ENCODE results near the gene LEP. TPM values are rescaled to one million over a fixed set of nuclear protein-coding genes. Genes with fewer than 3 reads are reported as not detected.

The LEP gene
- total RNA-seq, 2 experiments from 2014 or later: not detected

GRCh38 chr7:128260069-128260795 lies 19.2 kb downstream of the LEP start:
- no peak for DNase-seq
- Mint-ChIP-seq H3K9me3 (no peaks in the 10 kb centered on the region), H3K4me1 (ENCODE audit: low read depth) (no peaks in the 10 kb centered on the region), H3K27me3 (no peaks in the 10 kb centered on the region), H3K27ac (no peak overlapping the region), H3K4me3 (no peak overlapping the region), H3K36me3 (ENCODE audit: low read depth) (no peaks in the 10 kb centered on the region)
- CTCF ChIA-PET: no interaction called here
- ATAC-seq: no peak
- intact Hi-C loops (cut with micrococcal nuclease): no loop called here
- POLR2A ChIA-PET: no interaction called here
- TF ChIP-seq CTCF (IDR thresholded peaks at IDR 0.05): no peak

DNA sequence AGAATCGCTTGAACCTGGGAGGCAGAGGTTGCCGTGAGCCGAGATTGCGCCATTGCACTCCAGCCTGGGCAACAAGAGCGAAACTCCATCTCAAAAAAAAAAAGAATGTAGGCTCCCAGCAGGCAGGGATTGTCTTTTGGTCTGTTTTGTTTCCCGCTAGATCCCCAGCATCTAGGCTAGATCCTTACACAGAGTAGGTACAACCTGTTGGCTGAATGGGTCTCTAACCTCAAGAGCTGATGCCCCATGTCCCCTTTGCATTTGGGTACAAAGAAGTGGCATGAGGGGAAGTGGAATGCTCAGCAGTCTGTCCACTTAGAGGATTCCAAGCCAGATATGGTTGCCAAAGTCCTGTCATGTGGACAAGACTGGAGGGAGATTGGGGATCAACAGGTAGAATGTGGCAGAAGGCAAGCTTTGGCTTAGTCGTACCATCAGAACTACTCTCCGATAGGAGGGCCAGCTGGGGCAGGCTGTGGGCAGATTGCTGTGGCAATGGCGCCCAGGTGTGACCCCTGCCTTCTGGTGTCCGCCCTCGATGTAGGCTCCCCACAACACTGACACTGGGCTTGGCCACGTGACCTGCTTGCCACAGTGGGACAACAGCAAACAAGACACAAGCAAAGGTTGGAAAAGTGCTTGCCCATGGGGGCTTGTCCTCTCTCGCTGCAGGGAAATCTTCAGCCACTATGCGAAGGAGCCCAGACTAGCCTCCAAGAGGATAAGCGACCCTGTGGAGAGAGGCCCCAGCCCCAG lies 21.4 kb downstream of the LEP start:
- CTCF ChIA-PET: interaction anchor here (1.2 kb wide), 1 partner anchor 120 kb away, joined by 3 read pairs; no protein-coding TSS in a partner anchor
- no peak for DNase-seq
- no peak for ATAC-seq
- Mint-ChIP-seq H3K27me3 (no peaks in the 10 kb centered on the region), H3K4me3 (no peak overlapping the region), H3K27ac (no peak overlapping the region), H3K4me1 (ENCODE audit: low read depth) (no peaks in the 10 kb centered on the region), H3K9me3 (no peaks in the 10 kb centered on the region), H3K36me3 (ENCODE audit: low read depth) (no peaks in the 10 kb centered on the region)
- TF ChIP-seq CTCF (IDR thresholded peaks at IDR 0.05): no peak
- POLR2A ChIA-PET: no interaction called here
- intact Hi-C loops (cut with micrococcal nuclease): no loop called here

GRCh38 chr7:128263420-128263819 lies 22.3 kb downstream of the LEP start:
- no peaks in the 10 kb centered on the region for H3K27me3 Mint-ChIP-seq
- ChIA-PET CTCF (no interaction called here), POLR2A (no interaction called here)
- no peak for TF ChIP-seq CTCF (IDR thresholded peaks at IDR 0.05)
- intact Hi-C loops (cut with micrococcal nuclease): no loop called here
- H3K27ac Mint-ChIP-seq: no peak overlapping the region
- no peak for ATAC-seq
- H3K9me3 Mint-ChIP-seq: no peaks in the 10 kb centered on the region
- DNase-seq: no peak
- H3K36me3 Mint-ChIP-seq (ENCODE audit: low read depth): no peaks in the 10 kb centered on the region
- H3K4me3 Mint-ChIP-seq: no peak overlapping the region
- H3K4me1 Mint-ChIP-seq (ENCODE audit: low read depth): no peaks in the 10 kb centered on the region

DNA sequence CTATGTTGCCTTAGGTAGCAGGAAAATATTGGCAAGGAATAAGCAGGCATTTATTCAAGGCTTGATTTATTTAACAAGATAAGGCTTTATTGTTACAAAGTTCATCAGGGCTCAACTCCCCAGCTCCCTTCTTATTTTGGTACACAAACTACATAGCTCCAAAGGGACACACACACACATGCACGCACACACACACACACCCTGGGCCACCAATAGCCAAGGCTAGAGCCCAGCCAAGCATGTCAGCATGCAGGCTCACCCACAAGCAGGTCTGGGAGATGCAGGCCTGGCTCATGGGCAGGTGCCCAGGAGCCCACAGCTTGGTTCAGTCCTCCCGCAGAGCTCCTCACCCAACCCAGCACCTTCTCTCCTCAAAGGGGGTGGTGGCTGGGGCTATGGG lies 23.4 kb downstream of the LEP start:
- H3K4me3 Mint-ChIP-seq: no peak overlapping the region
- H3K27me3 Mint-ChIP-seq: peaks cover 8% of the 10 kb centered on the region
- ChIA-PET POLR2A (interaction anchor here (0.7 kb wide), 1 partner anchor 609 kb away, joined by 3 read pairs; no protein-coding TSS in a partner anchor), CTCF (no interaction called here)
- ATAC-seq (no peak), DNase-seq (no peak)
- no peak overlapping the region for H3K27ac Mint-ChIP-seq
- intact Hi-C loops (cut with micrococcal nuclease): no loop called here
- no peaks in the 10 kb centered on the region for H3K36me3 Mint-ChIP-seq (ENCODE audit: low read depth)
- TF ChIP-seq CTCF (IDR thresholded peaks at IDR 0.05): no peak
- no peaks in the 10 kb centered on the region for H3K9me3 Mint-ChIP-seq
- H3K4me1 Mint-ChIP-seq (ENCODE audit: low read depth): no peaks in the 10 kb centered on the region

All from activated CD8-positive, alpha-beta T cell treated with anti-CD3 and anti-CD28 coated beads for 36 hours (primary cell).